Activated gamma-delta T cell treated with Interleukin-2 at 50 U/mL for 16 hours (primary cell): ENCODE data around the gene ASB10.

ENCODE experiments used
- DNase-seq: peaks from one replicate; pipeline ENCODE4 v3.0.0-alpha.2; 2020

ASB10 gene

DNA sequence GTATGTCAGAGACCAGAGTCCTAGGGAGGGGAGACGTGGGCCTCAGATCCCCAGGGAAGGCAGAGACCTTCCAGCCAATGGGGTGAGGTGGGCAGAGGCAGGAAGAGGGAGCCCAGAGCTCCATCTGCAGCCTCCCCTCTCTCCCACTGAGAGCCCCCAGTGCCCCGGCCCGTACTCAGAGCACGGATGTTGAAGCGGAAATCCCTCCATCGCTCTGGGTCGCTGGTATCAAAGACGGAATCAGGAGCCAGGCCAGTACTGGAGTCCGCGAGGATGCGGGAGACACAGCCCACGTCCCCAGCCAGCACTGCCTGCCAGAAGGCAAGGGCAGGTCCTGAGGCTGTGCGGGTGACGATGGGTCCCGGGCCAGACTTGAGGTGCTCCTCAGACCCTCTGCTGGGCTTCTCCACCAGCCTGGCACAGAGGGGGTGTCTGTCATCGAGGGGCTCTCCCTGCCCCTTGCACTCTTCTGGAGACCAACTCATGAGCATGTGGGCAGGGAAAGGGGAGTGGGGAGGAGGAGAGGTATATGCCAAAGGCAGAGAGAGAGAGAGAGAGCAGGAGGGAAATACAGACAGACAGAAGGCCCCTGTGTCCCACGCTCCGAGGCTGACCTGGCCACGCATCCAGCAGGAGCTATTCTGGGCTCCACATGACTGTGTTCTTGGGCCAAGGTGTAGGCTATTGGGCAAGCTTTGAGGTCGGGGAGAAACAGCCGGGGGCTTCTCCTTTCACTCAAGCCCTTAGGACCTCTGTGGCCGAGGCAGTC lies at the start of gene ASB10:
Gene ASB10 (minus strand): TSS at position 611 of the 769 bp plus-strand sequence. CDS start 120 bp downstream, at position 491.
- DNase-seq: no peak

DNA sequence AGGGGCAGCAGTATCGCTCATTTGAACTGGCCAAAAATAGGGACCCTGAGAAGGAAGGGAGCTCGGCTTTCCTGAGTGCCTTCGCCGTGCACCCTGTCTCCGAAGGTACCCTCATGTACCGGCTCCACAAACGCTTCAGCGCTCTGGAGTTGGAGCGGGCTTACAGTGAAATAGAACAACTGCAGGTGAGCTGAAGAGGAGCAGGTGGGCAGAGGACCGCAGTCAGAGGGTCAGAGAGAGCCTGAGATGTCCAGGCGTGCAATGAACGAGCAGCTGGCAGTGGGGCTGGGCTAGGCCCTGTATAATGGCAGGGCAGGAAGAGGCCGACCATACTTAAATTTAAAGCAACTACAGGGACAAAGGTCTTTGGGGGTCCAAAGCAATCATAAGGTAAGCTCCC lies 49.4 kb upstream of the ASB10 start:
- DNase-seq: no peak

- DNase-seq: no peak
Measured at GRCh38 chr7:151235091-151235787, 48.2 kb upstream of the ASB10 start.

- no peak for DNase-seq
Measured at GRCh38 chr7:151233804-151234203, 46.8 kb upstream of the ASB10 start.

- DNase-seq: peak; percentile 63
Measured at GRCh38 chr7:151232917-151233701, 46.1 kb upstream of the ASB10 start.

DNA sequence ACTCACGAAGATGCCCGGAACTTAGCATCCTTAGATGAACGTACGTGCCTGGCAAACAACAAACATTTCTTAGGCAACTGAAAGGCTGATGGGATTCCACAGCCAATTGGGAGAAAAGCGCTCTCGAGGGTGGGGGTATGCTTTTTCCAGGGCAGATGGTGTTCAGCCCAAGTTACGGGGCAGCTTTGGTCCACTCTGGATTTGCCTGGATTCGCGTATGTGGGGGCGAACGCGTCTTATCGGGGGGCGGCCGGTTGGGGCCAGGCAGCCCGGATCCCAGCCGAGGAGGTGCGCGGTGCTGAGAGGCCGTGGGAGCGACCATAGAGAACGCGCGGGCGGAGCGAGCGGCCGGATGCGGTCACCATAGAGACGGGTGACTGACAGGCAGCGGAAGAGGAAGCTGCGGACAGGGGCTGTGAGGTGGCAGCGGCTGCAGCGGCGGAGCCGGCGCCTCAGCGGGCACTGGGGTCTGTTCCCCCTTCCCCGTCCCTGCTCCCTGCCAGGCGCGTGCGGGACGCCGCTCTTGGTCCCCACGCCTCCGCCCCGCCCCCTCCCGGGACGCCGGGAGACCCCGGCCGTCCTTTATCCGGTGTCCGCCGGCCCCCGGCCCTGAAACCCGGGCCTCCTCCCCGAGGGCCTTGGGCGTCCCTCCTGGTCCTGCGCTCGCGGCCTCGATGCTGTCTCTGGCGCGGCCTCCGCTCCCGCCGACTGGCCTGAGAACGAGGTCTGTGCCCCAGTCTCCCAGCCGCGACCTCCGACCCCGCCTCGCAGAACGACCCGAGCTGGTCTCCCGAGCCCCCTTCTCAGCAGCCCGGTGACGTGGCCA lies 45.3 kb upstream of the ASB10 start, which contains the start of gene CHPF2:
Gene CHPF2 (plus strand): TSS at position 393 of the 826 bp plus-strand sequence. CDS start 1,529 bp downstream, outside the sequence.
- peak; percentile 91 for DNase-seq

DNA sequence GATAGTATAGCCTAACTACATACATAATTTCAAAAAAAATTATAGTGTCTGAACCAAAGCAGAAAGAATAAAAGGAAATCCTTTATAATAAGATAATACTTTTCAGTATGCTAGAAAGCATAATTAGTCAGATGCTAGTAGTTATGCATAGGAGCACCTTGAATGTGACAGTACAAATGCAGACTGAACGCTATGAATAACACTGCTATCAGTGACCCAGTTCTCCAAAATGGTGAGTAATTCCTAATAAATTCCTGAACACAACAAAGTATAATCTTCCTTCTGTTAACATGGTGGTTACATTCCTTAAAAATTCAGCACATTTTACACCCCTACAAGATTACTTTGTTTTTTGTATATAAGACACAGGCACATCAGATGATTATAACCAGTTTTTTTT lies 44.0 kb upstream of the ASB10 start:
- DNase-seq: no peak

DNA sequence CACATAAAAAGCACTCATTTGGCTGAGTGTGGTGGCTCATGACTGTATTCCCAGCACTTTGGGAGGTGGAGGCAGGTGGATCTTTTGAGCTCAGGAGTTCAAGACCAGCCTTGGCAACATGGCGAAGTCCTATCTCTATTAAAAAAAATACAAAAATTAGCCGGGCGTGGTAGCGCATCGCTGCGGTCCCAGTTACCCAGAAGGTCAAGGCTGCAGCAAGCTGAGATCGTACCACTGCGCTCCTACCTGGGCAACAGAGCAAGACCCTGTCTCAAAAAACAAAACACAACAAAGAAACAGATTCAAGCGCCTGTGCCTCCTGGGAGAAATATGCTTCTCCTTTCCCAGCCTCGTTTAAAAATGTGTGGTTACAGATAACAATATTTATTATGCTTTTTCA lies 42.2 kb upstream of the ASB10 start:
- no peak for DNase-seq

- DNase-seq: no peak
Measured at GRCh38 chr7:151228024-151228866, 41.2 kb upstream of the ASB10 start.

DNA sequence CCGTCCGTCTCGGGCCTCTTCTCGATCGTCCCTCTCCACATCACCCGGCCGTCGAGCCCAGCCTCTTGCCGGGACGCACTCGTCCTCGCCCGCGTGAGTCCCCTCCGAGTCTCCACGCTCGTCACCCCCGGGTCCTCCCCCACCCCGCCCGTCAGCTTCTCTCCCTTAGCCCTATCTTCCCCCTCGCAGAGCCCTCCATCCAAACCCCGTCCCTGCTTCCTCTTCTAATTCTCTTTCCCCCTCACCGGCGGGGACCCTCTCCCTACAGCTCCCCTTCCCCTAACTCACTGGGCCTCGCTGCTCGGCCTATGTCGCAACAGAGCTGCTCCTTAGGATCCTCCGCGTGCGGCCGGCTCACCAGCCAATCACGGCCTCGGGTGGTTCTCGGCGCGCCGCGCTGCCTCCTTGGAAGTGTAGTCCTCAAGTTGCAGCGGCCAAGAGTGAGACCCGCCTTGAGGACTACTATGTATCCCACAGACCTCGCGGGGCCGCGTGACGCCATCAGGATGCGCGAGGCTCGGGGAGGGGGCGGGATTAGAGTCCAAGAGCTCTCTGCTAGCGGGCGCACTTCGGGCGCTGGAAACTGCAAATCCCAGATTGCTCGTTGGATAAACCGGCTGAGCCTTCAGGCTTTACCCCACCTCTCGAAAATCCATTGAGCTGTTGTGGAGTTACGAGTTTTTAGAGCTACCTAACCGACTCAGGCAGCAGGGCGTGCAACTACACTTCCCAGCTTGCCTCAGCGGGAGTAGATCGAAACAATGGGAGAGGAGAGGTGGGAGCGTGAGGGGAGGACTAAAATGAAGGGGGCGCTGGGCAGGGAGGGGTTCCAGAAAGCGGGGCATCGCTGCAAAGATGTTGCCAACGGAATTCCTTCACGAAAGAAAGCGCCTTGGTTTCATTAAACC lies 40.1 kb upstream of the ASB10 start, which contains the start of gene ABCF2:
Gene ABCF2 (minus strand): TSS at position 331 of the 908 bp plus-strand sequence. CDS start 747 bp downstream, outside the sequence.
- peak; percentile 97 for DNase-seq

DNA sequence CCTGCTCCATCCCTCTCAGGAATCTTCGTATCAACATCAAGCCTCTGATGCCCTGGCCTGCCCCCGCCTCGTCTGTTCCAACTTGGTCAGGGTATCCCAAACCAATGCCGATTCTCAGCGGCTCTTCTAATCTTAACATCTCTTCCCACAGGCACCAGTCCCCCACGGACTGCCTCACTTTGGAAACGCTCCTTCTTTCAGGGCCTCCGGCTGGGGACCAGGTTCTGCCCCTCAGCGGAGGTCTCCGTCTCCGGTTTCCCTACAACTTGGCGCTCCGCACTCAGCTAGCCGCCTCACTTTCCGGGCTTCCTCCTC lies 39.5 kb upstream of the ASB10 start:
- no peak for DNase-seq

DNA sequence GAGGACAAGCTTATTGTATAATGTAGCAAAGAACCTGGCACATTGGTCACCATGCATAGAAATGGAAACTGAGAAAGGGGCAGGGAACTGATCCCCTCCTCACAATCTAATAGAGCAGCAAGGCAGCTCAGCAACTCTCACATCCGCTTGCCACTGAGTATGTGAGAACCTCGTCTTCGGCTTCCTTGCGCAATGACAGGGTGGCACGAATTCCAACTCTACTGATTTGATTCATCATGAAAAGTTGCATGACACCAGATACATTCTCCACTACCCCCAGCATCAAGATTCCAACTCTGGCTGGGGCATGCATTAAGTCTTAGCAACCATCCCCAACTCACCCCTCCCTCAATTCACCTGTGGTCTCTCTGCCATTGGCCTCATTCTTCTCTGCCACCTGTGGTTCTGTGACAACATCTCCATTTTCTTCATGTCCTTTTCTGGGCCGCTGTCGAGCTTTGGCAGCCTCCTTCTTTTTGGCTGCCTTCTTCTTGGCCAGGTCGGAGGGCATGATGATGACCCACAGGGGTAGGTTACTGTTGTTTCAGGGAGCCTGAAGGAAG lies 39.0 kb upstream of the ASB10 start:
- no peak for DNase-seq

DNA sequence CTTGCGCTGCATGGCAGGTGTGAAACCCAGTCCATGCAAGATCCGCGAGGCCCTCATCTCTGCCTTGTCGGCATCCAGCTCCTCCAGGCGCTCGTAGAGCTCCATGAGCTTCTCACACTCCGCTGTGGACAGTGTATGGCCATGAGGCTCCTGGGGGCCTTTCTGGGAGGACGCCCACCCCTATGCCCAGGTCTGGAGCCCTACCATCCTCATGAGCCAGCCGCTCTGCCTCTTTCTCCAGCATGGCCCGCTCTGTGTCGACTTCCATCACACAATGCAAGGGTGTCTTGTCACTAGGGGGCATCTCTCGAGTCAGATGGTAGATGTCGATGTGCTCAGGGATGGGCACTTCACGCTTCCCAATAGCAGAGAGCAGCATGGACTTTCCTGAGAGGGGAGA lies 36.7 kb upstream of the ASB10 start:
- no peak for DNase-seq

DNA sequence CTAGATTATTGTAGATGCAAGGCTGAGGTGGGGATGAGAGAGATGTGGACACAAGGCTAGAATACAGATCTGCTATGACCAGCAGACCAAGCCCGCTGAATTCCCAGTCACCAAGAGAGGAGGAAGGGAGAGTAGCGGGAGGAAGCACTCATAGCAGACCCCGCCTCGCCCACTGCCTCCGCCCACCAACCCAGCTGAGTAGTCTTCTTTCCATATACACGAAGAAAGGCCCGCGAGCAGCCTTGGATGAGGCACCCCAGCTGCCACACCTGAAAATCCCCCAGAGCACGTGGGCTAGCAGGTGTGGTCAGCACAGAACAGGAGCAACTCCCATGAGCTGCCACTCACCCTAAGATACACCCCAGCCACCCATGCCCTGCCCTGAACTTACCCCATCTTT lies 31.1 kb upstream of the ASB10 start:
- DNase-seq: no peak

GRCh38 chr7:151215396-151215795 lies 28.3 kb upstream of the ASB10 start:
- no peak for DNase-seq

DNA sequence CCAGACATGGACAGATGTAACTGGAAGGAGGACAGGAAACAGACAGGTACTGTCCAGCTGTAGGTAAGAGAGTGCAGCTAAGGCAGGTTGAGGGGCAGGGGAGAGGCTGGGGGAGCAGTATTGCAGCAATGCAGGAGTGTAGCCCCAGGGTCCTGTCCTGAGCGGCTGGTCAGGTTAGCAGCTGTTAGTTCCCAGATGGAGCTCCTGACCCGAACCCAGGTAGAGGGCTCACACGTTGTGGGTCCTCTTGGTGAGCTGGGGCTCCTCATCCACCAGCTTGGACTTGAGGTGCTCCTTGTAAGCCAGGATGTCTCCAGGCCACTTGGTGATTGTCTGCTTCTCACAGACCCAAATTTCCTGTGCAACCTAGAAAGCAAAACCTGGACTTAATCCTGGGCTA lies 26.8 kb upstream of the ASB10 start:
- DNase-seq: no peak

GRCh38 chr7:151212626-151213025 lies 25.6 kb upstream of the ASB10 start:
- DNase-seq: no peak

GRCh38 chr7:151211155-151211772 lies 24.2 kb upstream of the ASB10 start:
- DNase-seq: no peak

- DNase-seq: no peak
Measured at GRCh38 chr7:151210087-151210854, 23.2 kb upstream of the ASB10 start, which contains the start of gene H2BK1. H2BK1 (minus strand) TSS chr7:151210488; CDS start chr7:151210318, 170 bp downstream.
